PC-9 (cell line): ENCODE results near the gene GBP4. TPM values are rescaled to one million over a fixed set of nuclear protein-coding genes. Genes with fewer than 3 reads are reported as not detected.

Source experiments
- BruUV-seq: library from RNA; stranded (reverse); fragments of 400-500 nt; replicated peaks from 2 replicates; lab custom pipeline; 2021; lab: Mats Ljungman, UMichigan
- CTCF ChIA-PET: fragments of 300-600 bp; sonication (Branson Sonifier 250); formaldehyde crosslinking; loops from one replicate; lab custom pipeline; 2022; ENCODE audit warnings: antibody characterized with exemption; lab: Charles Lee
- POLR2A ChIA-PET: fragments of 300-600 bp; sonication (Branson Sonifier 250); formaldehyde crosslinking; loops from one replicate; lab custom pipeline; 2022; ENCODE audit warnings: antibody characterized with exemption; ENCODE audit not compliant: unreplicated experiment; lab: Charles Lee
- DNase-seq, 2 experiments: peaks; one replicate each; pipeline versions ENCODE4 v3.0.0 to v3.0.0-alpha.2; 2015 to 2022; ENCODE audit warnings: mixed read lengths in 1 of 2
- H2AFZ ChIP-seq: fragments of 200-600 bp; sonication (generic); 2 replicates; pipeline ENCODE4 v1.8.1; 2017; ENCODE audit warnings: antibody characterized with exemption
- H3F3A ChIP-seq: fragments of 200-600 bp; sonication (generic); 2 replicates; pipeline ENCODE4 v1.8.1; 2017; ENCODE audit warnings: antibody characterized with exemption, mild to moderate bottlenecking, low read depth; ENCODE audit not compliant: insufficient read depth
- H3K27ac ChIP-seq: fragments of 200-600 bp; sonication (generic); 2 replicates; pipeline ENCODE4 v1.6.1; 2016; ENCODE audit warnings: mixed run types
- H3K27me3 ChIP-seq: fragments of 200-600 bp; sonication (generic); 2 replicates; pipeline ENCODE4 v1.6.1; 2016; ENCODE audit warnings: low read depth, mixed run types; ENCODE audit not compliant: insufficient read depth
- H3K36me3 ChIP-seq: fragments of 200-600 bp; sonication (generic); 2 replicates; pipeline ENCODE4 v1.6.1; 2016; ENCODE audit warnings: low read depth, mixed run types
- H3K4me1 ChIP-seq: fragments of 200-600 bp; sonication (generic); replicated peaks from 2 replicates; pipeline ENCODE4 v1.6.1; 2016; ENCODE audit warnings: mixed run types; ENCODE audit not compliant: insufficient read depth
- H3K4me2 ChIP-seq: fragments of 200-600 bp; sonication (generic); 2 replicates; pipeline ENCODE4 v1.6.1; 2017; ENCODE audit warnings: mixed run types
- H3K4me3 ChIP-seq: fragments of 200-600 bp; sonication (generic); 2 replicates; pipeline ENCODE4 v1.6.1; 2016; ENCODE audit warnings: mixed run types
- H3K79me2 ChIP-seq: fragments of 200-600 bp; sonication (generic); 2 replicates; pipeline ENCODE4 v1.6.1; 2017; ENCODE audit warnings: low read depth, mixed run types
- H3K9me2 ChIP-seq: fragments of 200-600 bp; sonication (generic); 2 replicates; pipeline ENCODE4 v1.8.1; 2017; ENCODE audit warnings: mild to moderate bottlenecking; ENCODE audit not compliant: insufficient read depth
- H3K9me3 ChIP-seq: fragments of 200-600 bp; sonication (generic); 2 replicates; pipeline ENCODE4 v1.8.1; 2016; ENCODE audit warnings: low read depth; ENCODE audit not compliant: insufficient read depth
- H4K20me1 ChIP-seq: fragments of 200-600 bp; sonication (generic); 2 replicates; pipeline ENCODE4 v1.8.1; 2017; ENCODE audit not compliant: insufficient read depth
- EZH2 ChIP-seq: fragments of 200-600 bp; sonication (generic); IDR thresholded peaks from 2 replicates; pipeline ENCODE4 v1.8.0; 2017; ENCODE audit warnings: antibody characterized with exemption, low read depth
- intact Hi-C: fragments of 100-400 bp; cut with micrococcal nuclease; formaldehyde crosslinking; loops from one replicate; pipeline ENCODE4 v1.10.0; 2022; ENCODE audit not compliant: unreplicated experiment
- total RNA-seq: library from RNA; stranded (reverse); gene quantifications from 2 replicates; pipeline ENCODE4 v1.2.3, GENCODE V29; 2021
- TF ChIP-seq, protein P1 (sequence below): fragments of 200-600 bp; sonication (generic); conservative IDR thresholded peaks from 2 replicates; pipeline ENCODE4 v1.6.1; 2017; ENCODE audit warnings: mixed run types, antibody characterized with exemption, mild to moderate bottlenecking, moderate library complexity

Gene GBP4
- total RNA-seq, 1 experiment from 2014 or later: 0.83 TPM

DNA sequence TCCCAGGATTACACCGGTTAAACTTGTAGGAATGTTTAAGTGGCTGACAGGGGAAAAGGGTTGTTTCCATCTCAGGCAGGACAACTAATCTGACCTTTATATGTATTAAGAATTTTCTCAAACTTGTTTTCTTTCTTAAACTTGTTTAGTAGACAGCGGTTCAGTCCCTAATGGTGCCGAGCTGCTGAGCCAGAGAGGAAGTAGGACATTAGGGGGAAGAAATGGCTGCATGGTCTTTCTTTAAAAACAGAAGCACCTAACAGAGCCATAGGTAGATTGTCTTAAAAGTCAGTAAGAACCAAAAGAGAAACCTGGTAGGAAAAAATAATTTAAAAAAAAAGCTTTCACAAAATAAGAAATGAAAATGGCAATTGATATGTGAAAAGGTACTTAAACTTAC lies 3.3 kb downstream of the GBP4 start:
- H3K9me2 ChIP-seq: no peaks in the 10 kb centered on the region
- no peak overlapping the region for H3K27ac ChIP-seq
- POLR2A ChIA-PET: no interaction called here
- H2AFZ ChIP-seq: no peak overlapping the region
- no peaks in the 10 kb centered on the region for H3K79me2 ChIP-seq
- BruUV-seq: no TSS peak
- CTCF ChIA-PET: no interaction called here
- no peak for DNase-seq
- H3K4me1 ChIP-seq: no peaks in the 10 kb centered on the region
- intact Hi-C loops: loop anchor here (10.0 kb wide), 1 partner anchor 159 kb away; no protein-coding TSS in a partner anchor
- no peaks in the 10 kb centered on the region for H3K27me3 ChIP-seq
- H3K4me3 ChIP-seq: no peak overlapping the region
- H3K9me3 ChIP-seq: no peaks in the 10 kb centered on the region
- TF ChIP-seq EZH2: no peak
- TF ChIP-seq, protein P1, sequence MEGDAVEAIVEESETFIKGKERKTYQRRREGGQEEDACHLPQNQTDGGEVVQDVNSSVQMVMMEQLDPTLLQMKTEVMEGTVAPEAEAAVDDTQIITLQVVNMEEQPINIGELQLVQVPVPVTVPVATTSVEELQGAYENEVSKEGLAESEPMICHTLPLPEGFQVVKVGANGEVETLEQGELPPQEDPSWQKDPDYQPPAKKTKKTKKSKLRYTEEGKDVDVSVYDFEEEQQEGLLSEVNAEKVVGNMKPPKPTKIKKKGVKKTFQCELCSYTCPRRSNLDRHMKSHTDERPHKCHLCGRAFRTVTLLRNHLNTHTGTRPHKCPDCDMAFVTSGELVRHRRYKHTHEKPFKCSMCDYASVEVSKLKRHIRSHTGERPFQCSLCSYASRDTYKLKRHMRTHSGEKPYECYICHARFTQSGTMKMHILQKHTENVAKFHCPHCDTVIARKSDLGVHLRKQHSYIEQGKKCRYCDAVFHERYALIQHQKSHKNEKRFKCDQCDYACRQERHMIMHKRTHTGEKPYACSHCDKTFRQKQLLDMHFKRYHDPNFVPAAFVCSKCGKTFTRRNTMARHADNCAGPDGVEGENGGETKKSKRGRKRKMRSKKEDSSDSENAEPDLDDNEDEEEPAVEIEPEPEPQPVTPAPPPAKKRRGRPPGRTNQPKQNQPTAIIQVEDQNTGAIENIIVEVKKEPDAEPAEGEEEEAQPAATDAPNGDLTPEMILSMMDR: no peak
- no peak overlapping the region for H3K4me2 ChIP-seq
- H3F3A ChIP-seq: no peaks in the 10 kb centered on the region
- no peaks in the 10 kb centered on the region for H4K20me1 ChIP-seq
- H3K36me3 ChIP-seq: no peaks in the 10 kb centered on the region

DNA sequence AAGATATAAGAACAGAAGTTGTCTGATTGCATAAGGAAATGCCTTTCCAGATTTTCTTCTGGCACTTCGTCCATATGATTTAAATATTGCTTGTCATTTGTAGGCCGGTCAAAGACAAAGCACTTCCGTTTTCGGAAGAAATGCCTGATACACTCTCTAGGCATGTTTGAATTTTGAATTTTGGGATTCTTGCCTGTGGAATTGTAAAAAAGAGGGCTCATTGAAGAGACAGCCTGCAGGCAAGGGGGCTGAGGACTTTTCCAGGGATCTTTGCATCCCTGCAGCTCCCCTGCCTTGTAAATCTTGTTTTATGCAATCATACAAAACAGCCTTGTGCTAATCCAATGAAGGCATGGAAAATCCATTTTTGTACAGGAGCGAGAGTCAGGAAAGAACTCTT lies 7.4 kb downstream of the GBP4 start:
- ChIA-PET POLR2A (no interaction called here), CTCF (no interaction called here)
- TF ChIP-seq, protein P1: no peak
- no peak for TF ChIP-seq EZH2
- intact Hi-C loops: loop anchor here (10.0 kb wide), 1 partner anchor 163 kb away; no protein-coding TSS in a partner anchor
- Histone ChIP-seq H3K36me3 (no peaks in the 10 kb centered on the region), H3K9me3 (no peaks in the 10 kb centered on the region), H3K4me2 (no peak overlapping the region), H3K27ac (no peak overlapping the region), H3K4me1 (no peaks in the 10 kb centered on the region), H3F3A (no peaks in the 10 kb centered on the region), H4K20me1 (no peaks in the 10 kb centered on the region), H3K9me2 (no peaks in the 10 kb centered on the region), H3K27me3 (no peaks in the 10 kb centered on the region), H3K4me3 (no peak overlapping the region), H2AFZ (no peak overlapping the region), H3K79me2 (no peaks in the 10 kb centered on the region)
- DNase-seq: no peak
- no TSS peak for BruUV-seq

DNA sequence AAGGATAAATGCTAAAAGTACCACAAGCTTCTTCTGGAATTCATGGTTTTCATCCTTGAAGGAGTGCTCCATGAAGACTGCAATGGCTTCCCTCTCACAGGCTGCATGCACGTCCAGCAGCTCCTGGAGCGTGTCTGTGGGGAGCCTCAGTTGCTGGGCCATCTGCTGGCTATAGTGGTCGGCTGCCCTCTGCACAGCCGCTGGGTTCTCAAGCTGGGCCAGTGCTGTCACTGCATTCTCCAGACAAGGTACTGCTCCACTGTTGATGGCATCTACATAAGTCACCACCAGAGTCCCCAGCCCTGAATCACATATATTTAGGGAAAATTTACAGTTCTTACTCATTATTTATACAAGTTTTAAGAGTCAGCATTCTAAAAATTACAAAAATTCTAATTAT lies 8.7 kb downstream of the GBP4 start:
- H3K27ac ChIP-seq: no peak overlapping the region
- no peaks in the 10 kb centered on the region for H3K36me3 ChIP-seq
- no peaks in the 10 kb centered on the region for H3K27me3 ChIP-seq
- no peak for TF ChIP-seq EZH2
- TF ChIP-seq, protein P1: no peak
- H3K79me2 ChIP-seq: no peaks in the 10 kb centered on the region
- no peaks in the 10 kb centered on the region for H3K9me2 ChIP-seq
- H4K20me1 ChIP-seq: no peaks in the 10 kb centered on the region
- H3K9me3 ChIP-seq: no peaks in the 10 kb centered on the region
- ChIA-PET POLR2A (no interaction called here), CTCF (no interaction called here)
- no peak for DNase-seq
- no peak overlapping the region for H2AFZ ChIP-seq
- no peaks in the 10 kb centered on the region for H3K4me1 ChIP-seq
- no peaks in the 10 kb centered on the region for H3F3A ChIP-seq
- no TSS peak for BruUV-seq
- intact Hi-C loops: loop anchor here (10.0 kb wide), 1 partner anchor 165 kb away; no protein-coding TSS in a partner anchor
- no peak overlapping the region for H3K4me3 ChIP-seq
- no peak overlapping the region for H3K4me2 ChIP-seq
